HG03432 (cell line): Measurements from ENCODE around the gene PLK5.
"Not testable (repeated sequence)": the region's sequence is repeated elsewhere in the genome, so short reads cannot be mapped to it uniquely, and the experiment has no call there.

Experiments
- ATAC-seq: cut with Tn5 transposase; IDR thresholded peaks from one replicate; pipeline ENCODE4 v1.9.1; 2021; ENCODE audit warnings: mild to moderate bottlenecking, moderate library complexity; ENCODE audit not compliant: unreplicated experiment

Gene PLK5

DNA sequence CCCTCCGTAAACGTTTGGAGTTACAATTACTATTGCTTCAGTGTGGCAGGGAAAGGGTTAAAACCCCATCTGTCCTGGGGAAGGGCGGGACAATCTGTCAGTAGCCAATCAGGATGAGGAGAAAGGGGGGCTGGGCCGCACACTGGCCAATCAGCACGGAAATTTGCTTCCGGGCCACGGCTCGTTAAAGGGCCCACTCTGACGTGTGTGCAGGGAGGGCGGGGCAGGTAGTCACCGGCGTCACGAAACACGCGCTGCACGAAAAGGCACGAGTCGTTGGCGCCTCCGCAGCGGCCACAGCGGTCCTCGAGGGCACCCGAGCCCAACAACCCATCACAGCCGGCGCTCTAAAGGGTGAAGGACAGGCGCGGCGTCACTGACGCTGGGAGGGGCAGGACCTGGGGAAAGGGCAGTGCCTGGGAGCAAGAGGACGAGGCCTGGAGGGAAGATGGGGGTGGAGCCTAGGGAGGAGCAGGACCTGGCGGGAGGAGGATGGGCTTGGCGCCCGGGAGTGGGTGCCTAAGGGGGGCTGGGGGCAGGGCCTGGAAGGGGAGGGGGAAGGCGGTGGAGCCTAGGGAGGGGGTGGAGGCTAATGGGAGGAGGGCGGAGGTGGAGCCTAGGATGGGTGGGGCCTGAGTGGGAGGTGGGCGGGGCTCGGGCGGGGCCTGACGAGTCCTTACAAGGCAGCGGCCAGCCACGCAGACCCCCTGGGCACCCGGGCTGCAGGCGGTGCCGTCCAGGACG lies 15.9 kb upstream of the PLK5 start:
- ATAC-seq: no peak

DNA sequence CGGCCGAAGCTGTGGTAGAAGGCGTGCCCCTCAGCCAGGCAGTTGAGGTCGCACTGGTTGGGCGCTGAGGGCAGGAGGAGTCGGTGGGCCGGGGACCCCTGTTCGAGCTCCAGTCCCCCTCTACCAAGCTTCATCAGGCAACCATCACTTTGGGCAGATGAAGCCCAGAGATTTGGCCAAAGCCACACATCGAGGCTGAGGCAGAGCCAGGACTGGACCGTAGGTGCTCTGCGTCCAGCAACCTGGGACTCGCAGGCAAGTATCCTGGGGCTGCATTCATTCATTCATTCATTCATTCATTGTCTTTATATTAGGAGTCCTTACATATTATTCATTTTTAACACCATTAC lies 15.4 kb upstream of the PLK5 start:
- ATAC-seq: no peak

DNA sequence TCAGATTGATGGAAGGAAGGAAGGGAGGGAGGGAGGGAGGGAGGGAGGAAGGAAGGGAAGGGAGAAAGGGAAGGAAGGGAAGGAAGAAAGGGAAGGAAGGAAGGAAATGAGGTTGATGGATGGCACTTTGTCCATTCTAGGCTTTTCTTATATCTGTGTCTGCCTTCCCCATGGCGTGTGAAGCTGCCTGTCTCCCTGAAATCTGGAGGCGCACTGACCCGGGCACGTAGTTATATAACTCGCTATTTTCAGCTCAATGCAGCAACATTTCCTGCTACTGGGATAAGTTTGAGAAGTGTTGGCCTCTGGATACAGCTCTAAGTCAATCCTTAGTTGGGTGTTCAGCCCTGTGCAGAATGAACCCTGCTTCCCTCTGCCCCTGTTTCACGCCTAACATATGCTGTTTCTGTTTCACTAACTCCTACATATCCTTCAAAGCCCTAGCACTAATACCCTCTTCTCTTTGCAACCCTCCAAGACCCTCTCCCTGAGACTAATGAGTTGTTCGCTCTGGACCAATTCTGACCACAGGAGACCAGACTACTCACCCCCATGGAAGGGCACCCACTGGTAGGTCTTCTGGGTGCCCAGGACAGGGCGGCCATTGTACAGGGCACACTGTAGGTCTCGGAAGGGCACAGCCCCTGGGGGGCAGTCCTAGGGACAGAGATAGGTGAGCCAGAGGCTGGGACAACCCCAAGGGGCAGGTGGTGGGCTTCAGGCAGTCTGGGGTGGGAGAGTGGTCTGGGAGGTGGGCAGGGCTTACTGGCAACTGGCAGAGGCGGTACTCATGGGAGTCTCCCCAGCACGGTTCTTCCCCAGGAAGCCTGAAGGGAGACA lies 14.1 kb upstream of the PLK5 start:
- ATAC-seq: no peak

DNA sequence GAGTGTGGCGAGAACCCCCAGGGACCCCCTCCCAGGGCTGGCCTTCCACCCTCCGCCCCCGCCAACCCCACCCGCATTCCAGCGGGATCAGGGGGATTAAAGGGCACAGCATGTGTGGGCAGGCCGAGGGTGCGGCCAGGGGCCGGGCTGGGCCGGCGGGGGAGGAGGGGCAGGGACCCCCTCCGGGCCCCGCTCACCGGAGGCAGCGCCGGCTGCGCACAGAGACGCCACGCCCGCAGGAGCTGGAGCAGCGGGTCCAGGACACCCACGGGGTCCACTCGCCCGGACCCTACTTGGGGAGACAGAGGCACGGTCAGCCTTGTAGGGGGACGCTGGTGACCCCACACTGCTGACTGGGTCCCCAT lies 13.5 kb upstream of the PLK5 start:
- no peak for ATAC-seq

DNA sequence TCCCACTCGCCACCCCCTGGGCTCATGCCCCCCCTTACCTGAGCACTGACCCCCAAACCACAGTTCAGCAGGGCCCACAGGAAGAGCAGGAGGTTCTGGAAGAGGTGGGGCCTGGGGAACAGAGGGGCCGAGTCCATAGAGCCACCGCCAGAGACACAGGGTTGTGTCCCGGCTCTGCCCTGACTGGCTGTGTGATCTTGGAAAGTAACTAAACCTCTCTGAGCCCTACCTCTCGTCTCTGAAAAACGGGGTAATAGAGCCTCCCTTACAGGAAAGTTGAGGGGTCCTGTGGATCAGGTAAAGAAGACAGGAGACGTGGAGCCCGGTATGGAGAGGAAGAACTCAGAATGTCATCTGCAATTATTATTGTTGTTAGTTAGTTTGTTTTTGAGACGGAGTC lies 13.1 kb upstream of the PLK5 start:
- ATAC-seq: no peak

DNA sequence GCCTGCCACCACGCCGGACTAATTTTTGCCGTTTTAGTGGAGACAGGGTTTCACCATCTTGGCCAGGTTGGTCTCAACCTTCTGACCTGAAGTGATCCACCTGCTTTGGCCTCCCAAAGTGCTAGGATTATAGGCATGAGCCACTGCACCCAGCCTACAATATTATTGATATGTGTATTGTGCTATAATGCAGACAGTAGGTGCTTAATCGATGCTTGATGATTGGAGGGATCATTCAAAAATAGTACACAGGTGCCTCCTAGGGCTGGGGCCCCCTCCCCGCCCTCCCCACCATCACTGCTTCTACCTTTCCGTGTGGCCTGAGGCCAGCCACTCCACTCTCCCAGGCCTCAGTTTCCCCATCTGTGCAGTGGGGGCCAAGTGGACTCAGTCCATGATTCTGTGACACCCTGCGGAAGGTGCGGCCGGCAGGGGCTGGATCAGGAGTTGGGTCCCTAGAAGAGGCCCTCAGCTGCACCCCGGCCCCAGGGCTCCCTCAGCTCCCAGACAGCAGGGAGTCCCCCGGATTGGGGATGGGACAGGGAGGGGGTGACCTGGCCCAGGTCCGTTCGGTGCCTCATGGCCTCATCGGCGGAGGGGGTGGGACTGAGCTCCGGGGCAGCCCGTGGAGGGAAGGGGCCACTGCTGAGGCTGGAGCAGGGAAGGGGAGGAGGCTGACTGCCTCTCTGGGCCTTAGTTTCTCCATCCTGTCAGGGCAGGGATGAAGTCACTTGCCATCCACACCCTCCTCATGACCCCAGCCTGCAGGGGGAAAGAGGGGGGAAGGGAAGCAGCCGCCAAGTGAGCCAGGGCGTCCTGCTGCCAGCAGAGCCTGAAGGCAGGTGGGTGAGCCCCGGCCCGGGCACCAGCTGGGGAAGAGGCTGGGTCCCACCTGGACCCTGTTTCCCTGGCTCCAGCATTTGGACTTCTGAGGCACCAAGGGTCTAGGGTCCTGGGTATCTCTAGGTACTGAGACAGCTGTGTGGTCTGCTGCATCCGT lies 12.3 kb upstream of the PLK5 start:
- no peak for ATAC-seq

DNA sequence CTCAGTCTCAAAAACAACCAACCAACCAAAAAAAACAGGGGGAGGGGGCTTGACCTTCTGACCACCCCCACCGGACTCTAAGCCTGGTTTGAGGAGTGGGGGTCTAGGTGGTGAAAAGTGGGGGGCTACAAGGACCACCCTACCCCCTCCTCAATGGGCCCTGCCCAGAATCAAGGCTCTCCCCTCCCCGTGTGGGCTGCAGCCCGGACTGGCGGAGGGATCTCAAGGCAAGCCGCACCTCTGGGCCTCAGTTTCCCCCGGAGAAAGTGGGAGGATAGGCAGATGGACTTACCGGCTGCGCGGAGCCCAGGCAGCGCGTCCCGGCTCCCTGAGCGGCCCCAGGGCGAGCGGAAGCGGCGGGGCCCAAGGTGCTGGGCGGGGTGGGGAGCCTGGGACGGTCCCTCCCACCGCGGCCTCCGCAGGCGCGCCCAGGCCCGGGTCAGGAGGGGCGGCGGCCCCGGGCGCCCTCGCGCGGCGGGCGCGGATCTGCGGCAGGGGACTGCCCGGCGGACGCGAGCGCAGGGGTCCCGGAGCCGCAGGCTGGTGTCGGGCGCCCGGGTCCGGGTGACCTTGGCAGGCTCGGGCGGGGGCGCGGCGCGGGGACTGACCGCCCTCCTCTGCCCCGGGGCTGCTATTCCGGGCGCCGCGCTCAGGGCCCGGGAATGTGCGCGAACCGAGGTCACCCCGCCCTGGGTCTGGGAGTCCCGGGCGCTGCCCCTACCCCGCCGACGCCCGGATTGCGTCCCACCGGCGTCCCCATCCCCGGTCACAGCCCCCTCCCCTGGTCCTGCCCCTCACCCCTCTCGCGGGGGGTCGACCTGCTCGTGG lies 11.0 kb upstream of the PLK5 start, which contains the start of gene ADAMTSL5:
Gene ADAMTSL5 (minus strand): TSS at position 349 of the 828 bp plus-strand sequence. CDS start 2,076 bp downstream, outside the sequence.
- no peak for ATAC-seq

DNA sequence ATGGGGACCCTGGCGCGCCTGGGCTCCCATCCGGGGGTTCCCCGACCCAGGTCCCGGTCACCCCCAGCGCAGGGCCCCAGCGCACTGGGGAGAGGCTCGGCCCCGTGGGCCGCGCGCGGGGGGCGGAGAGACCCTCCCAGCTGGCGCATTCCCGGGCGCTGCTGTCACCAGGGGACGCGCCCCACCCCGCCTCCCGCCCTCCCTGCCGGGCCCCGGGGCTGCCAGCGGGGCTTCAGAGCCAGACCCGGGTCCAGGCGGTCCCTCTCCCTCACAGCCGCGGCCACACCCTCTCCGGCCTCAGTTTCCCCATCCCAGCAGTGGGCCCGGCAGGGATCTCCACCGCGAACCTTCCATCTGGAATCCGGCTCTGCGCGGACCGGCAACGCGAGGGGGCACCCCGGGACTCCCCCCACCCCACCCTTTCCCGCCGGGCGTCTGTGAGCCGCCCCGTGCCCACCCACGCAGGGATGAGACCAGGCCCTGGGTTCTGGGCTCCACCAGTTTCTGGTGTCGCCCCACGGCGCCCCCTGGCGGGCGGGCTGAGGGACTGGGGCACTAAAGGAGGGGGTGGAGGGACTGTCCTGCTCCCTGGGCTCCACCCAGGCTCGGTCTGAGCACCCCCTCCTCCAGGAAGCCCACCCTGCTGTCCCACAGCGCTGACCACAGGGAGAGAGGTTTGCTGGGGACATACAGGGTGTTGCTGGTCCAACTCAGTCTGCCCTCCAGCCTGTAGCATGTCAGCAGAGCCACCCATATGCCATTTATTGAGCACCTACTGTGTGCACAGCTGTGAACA lies 10.2 kb upstream of the PLK5 start:
- no peak for ATAC-seq

DNA sequence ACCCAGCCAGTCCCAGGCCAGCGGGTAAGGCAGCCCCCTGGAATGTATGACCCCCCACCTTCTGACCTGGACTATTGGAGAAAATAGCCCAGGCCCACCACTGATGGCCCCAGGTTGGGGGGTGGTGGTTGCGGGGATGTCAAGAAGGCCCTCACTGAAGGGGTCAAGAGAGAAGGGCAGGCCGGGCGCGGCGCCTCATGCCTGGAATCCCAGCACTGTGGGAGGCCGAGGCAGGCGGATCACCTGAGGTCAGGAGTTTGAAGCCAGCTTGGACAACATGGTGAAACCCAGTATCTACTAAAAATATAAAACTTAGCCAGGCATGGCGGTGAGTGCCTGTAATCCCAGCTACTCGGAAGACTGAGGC lies 9.6 kb upstream of the PLK5 start:
- ATAC-seq: no peak

DNA sequence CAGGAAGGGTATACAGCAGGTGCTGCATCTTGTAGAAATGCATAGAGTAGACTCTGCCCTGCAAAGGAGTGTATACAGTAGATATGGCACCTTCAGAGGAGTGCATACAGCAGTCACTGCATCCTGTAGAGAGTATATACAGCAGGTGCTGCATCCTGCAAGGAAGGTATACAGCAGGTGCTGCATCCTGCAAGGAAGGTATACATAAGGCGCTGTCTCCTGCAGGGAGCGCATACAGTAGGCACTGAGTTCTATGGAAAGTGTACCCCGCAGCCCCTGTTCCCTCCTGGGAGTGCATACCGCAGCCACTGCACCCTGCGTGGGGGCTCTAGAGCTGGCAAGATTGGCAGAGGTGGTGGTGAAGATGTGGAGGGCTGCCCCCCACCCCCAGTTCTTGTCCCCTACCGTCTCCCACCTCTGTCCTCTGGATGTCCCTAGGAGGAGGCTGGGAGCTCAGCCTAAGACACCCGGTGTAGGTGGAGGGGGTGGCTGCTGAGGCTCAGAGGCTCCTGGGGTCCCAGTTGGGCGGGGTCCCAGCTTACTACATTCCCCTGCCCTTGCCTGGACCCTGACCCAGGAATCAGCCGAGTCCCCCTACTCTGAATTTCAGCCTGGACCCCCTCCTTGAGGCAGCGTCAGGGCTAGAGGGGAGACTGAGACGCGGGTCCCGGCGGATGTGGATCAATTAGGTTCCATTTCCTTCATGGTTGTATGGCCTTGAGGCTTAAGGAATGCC lies 8.7 kb upstream of the PLK5 start:
- no peak for ATAC-seq

DNA sequence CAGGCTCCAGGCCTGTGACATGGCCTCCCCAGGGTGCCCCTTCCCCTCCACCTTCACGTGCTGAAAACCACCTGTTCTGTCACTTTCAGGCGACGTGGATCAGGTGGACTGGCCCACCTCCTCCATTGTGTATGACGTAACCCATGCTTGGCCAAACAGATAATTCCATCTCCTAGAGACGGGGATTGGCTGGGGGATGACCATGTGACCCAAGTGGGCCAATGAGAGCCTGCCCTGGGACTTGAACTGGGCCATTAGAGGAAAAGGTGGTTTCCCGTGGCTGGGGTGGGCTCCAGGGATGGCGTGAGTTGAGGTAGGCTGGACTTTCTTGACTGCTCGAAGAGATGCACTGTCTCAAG lies 7.5 kb upstream of the PLK5 start:
- ATAC-seq: no peak

DNA sequence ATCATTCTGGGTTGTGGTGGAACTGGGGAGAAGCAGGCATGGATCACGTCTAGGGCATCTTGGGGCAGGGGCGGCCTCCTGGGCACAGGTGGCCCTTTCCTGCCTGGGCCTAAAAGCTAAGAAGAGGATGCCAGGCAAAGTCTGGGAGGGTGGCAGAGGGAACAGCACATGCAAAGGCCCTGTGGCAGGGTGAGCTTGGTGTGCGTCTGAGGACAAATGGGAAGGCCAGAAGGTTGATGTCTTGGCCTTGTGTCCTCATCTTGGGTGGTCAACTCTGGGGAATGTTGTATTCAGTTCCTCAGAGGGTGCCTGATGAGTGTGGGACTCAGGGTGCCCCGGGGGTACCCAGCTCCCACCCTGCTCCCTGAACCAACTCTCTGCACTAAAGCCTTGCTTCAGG lies 5.4 kb upstream of the PLK5 start:
- no peak for ATAC-seq

DNA sequence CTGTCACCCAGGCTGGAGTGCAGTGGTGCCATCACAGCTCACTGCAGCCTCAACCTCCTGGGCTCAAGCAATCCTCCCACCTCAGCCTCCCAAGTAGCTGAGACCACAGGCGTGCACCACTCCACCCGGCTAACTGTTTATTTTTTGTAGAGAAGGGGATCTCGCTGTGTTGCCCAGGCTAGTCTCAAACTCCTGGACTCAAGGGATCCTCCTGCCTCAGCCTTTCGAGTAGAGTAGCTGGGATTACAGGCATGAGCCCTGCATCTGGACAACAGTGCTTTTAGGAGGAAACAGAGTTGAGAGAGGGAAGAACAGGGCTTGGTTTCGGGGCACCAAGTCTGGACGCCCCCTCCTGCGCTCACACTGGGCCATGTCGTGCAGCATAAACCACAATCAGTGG lies 4.1 kb upstream of the PLK5 start:
- ATAC-seq: not testable (repeated sequence)

DNA sequence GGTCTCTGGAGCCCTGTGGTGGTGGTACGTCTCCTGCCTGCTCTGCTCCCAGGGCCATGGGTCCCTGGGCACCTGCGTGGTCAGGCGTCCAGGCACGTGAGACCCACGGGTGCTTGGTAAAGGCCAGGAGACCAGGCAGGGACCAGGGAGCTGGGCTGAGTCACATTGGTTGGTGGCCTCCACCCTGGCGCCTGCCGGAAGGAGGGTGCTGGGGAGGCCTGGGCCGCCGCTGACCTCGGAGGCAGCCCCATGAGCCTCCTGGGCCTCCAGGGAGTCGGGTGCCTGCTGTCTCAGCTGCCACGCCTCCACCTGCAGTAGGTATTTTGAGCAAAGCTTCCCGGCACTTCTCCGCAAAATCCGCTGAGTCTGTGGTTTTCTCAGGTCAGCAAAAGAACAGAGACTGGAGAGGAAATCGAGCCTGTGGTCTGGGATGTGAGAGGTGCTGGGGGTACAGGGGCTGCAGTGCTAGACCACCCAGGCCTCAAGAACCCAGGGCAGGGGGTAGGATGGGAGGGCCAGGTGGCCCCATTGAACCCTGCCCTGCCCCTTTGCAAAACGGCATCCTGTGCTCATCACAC lies 3.6 kb upstream of the PLK5 start:
- no peak for ATAC-seq

DNA sequence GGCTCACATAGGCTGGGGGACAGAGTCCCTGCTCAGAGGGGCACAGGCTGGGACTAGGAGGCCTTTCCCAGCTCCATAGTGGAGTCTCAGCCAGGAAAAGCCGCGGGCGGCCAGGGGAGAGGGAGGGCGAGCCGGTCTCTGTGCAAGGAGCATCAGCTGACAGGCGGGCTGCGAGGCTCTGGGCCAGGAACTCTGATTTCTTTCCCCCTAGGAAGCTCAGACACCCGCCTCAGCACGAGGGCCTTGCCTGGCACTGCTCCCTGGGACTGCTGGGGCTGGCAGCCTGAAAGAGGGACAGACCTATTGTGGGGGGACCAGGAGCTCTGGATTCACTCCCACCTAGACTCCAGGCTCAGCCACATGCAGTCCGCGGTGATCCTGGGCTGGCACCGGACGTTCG lies 2.2 kb upstream of the PLK5 start:
- ATAC-seq: no peak

DNA sequence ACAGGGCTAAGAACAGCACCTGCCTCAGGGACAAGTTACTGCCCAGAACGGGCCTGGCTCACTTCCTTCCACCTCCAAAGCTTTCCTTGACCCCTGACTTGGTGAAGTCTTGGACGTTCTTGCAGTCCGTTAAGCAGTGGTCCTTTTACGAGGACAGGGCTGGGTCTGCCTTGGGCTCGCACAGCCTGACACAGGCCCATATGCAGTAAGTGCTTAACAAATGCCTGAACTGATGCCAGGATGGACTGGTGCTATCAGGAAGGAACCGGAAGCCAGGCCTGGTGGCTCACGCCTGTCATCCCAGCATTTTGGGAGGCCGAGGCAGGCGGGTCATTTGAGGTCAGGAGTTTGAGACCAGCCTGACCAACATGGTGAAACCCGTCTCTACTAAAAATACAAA lies 1.8 kb upstream of the PLK5 start:
- no peak for ATAC-seq

DNA sequence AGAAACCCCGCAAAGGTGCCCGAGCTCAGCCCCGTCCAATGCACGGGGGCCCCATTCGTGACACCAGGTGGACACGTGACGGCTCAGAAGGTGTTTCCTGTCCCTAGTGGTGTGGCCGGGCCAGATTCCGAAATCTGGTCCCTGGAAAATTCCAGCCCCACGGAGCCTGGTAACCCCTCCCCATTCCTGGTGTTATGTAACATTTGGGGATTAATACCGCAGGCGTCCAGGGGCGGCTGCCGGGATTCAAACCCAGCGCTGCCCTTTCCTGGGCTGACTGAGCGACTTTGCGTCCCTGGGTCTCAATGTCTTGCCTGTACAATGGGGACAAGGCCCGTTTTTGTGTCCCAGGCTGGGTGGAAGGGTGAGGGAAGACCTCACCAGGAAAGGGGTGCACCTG lies 1.0 kb upstream of the PLK5 start:
- no peak for ATAC-seq

DNA sequence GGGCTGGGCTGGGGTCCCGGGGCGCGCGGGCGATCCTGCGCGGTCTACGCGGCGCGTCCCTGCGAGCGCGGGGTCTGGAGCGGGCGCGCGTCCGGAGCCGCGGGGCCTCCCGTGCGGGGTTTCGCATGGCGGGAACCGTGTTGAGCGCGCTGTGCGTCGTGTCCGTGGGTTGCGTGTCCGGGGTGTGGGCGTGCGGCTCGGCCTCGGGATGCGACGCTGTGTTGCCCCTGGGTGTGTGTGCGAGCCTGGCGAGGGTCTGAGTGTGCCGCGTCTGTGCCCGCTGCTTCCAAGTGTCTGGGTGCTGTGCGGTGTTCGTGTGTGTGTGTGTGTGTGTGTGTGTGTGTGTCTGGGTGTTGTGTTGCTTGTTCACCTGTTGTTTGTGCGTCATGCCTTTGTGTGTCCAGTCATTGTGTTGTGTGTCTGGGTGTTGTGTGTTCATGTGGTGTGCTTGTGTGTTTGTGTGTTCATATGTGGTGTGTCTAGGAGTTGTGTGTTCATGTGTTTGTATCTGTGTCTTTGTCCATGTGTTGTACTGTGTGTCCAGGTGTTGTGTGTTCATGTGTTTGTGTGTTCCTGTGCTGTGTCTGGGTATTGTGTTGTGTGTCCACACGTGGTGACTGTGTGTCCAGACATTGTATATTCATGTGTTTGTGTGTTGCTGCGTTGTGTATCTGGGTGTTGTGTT lies 552 bp downstream of the PLK5 start:
- ATAC-seq: no peak
